Ovary (tissue), 3 donors: ENCODE results near the gene FAM107B.

Experiments
- EP300 ChIP-seq: sonication (generic); formaldehyde crosslinking; IDR thresholded peaks from one replicate; pipeline ENCODE4 v1.6.1; 2017; ENCODE audit warnings: antibody characterized with exemption
- POLR2A ChIP-seq: fragments of 450-650 bp; IDR thresholded peaks from one replicate; pipeline ENCODE4 v1.6.1; 2017; ENCODE audit warnings: antibody characterized with exemption, mild to moderate bottlenecking, moderate library complexity
- TF ChIP-seq, protein P1 (sequence below), 3 donors: fragments of 450-650 bp in 2 of 3; fragments of 200-600 bp in 1 of 3; IDR thresholded peaks; one replicate each; pipeline versions ENCODE4 v1.5.1 to v1.8.0; 2016 to 2022; ENCODE audit warnings: antibody characterized with exemption in 3 of 3, mild to moderate bottlenecking in 1 of 3
- donor health status: DM: no; HTN: no; CAD: no.

DNA sequence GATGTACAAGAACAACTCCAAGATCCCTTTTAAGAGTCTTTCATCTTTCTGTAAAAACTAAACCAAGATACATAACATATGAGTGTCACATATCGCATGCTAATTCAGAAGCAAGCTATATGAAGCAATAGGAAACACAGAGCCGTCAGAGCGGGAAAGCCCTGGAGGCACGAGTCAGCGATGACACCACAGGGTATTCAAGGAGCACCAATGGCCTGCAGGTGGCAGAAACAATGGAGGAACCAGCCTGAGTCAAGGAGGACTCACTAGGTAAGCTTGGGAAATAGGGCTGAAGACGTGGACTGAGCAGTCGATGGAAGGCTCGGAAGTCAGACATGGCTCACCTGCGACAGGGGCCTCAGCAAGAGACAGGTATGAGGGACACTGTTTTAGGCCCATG, 214.4 kb downstream of the FAM107B start:
- TF ChIP-seq, protein P1, sequence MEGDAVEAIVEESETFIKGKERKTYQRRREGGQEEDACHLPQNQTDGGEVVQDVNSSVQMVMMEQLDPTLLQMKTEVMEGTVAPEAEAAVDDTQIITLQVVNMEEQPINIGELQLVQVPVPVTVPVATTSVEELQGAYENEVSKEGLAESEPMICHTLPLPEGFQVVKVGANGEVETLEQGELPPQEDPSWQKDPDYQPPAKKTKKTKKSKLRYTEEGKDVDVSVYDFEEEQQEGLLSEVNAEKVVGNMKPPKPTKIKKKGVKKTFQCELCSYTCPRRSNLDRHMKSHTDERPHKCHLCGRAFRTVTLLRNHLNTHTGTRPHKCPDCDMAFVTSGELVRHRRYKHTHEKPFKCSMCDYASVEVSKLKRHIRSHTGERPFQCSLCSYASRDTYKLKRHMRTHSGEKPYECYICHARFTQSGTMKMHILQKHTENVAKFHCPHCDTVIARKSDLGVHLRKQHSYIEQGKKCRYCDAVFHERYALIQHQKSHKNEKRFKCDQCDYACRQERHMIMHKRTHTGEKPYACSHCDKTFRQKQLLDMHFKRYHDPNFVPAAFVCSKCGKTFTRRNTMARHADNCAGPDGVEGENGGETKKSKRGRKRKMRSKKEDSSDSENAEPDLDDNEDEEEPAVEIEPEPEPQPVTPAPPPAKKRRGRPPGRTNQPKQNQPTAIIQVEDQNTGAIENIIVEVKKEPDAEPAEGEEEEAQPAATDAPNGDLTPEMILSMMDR (IDR thresholded peaks at IDR 0.05): no peak
- no peak for TF ChIP-seq POLR2A
- no peak for TF ChIP-seq EP300
